Loucy (cell line): ENCODE measurements around the gene PHOX2B.

Experiments used
- H2AFZ ChIP-seq: fragments of 200-600 bp; sonication (generic); 2 replicates; pipeline ENCODE4 v1.6.0; 2016; ENCODE audit warnings: antibody characterized with exemption, mild to moderate bottlenecking, low read length, moderate library complexity
- H3F3A ChIP-seq: fragments of 200-600 bp; 2 replicates; pipeline ENCODE4 v1.6.0; 2016; ENCODE audit warnings: antibody characterized with exemption, low read depth, mild to moderate bottlenecking
- H3K27me3 ChIP-seq: fragments of 200-600 bp; sonication (generic); 2 replicates; pipeline ENCODE4 v1.6.1; 2014; ENCODE audit warnings: low read length, mild to moderate bottlenecking; ENCODE audit not compliant: insufficient read depth, poor library complexity, severe bottlenecking
- H3K36me3 ChIP-seq: fragments of 200-600 bp; sonication (generic); 2 replicates; pipeline ENCODE4 v1.6.1; 2016; ENCODE audit warnings: low read length; ENCODE audit not compliant: insufficient read depth
- H3K4me1 ChIP-seq: fragments of 200-600 bp; sonication (generic); 2 replicates; pipeline ENCODE4 v1.5.1; 2014; ENCODE audit warnings: low read length, mild to moderate bottlenecking; ENCODE audit not compliant: insufficient read depth, poor library complexity, severe bottlenecking
- H3K4me2 ChIP-seq: fragments of 200-600 bp; sonication (generic); 2 replicates; pipeline ENCODE4 v1.6.0; 2014; ENCODE audit warnings: antibody characterized with exemption, low read length, low read depth, mild to moderate bottlenecking; ENCODE audit not compliant: poor library complexity, severe bottlenecking
- H3K4me3 ChIP-seq: fragments of 200-600 bp; sonication (generic); 2 replicates; pipeline ENCODE4 v1.5.1; 2014; ENCODE audit warnings: low read length, mild to moderate bottlenecking, mixed read lengths; ENCODE audit not compliant: poor library complexity, severe bottlenecking
- H3K79me2 ChIP-seq: fragments of 200-600 bp; sonication (generic); 2 replicates; pipeline ENCODE4 v1.6.1; 2014; ENCODE audit warnings: low read length; ENCODE audit not compliant: insufficient read depth
- H3K9ac ChIP-seq: fragments of 200-600 bp; sonication (generic); 2 replicates; pipeline ENCODE4 v1.6.0; 2014; ENCODE audit warnings: mild to moderate bottlenecking, low read depth, low read length, moderate library complexity; ENCODE audit not compliant: poor library complexity, severe bottlenecking
- H3K9me2 ChIP-seq: fragments of 200-600 bp; sonication (generic); replicated peaks from 2 replicates; pipeline ENCODE4 v1.6.1; 2016; ENCODE audit warnings: low read depth, low read length, mixed read lengths
- H3K9me3 ChIP-seq: fragments of 200-600 bp; sonication (generic); 2 replicates; pipeline ENCODE4 v1.6.1; 2014; ENCODE audit warnings: mild to moderate bottlenecking, antibody characterized with exemption, low read length, low read depth; ENCODE audit not compliant: insufficient read depth
- H4K20me1 ChIP-seq: fragments of 200-600 bp; sonication (generic); 2 replicates; pipeline ENCODE4 v1.6.0; 2014; ENCODE audit warnings: antibody characterized with exemption, low read length, mild to moderate bottlenecking; ENCODE audit not compliant: insufficient read depth, poor library complexity, severe bottlenecking
- CTCF ChIP-seq: fragments of 200-600 bp; sonication (generic); conservative IDR thresholded peaks from 2 replicates; pipeline ENCODE4 v1.5.1; 2014; ENCODE audit warnings: mild to moderate bottlenecking, antibody characterized with exemption, low read length
- EZH2phosphoT487 ChIP-seq: fragments of 200-600 bp; IDR thresholded peaks from 2 replicates; pipeline ENCODE4 v1.6.1; 2018; ENCODE audit warnings: antibody characterized with exemption, mild to moderate bottlenecking, moderate library complexity, borderline replicate concordance

The PHOX2B gene

DNA sequence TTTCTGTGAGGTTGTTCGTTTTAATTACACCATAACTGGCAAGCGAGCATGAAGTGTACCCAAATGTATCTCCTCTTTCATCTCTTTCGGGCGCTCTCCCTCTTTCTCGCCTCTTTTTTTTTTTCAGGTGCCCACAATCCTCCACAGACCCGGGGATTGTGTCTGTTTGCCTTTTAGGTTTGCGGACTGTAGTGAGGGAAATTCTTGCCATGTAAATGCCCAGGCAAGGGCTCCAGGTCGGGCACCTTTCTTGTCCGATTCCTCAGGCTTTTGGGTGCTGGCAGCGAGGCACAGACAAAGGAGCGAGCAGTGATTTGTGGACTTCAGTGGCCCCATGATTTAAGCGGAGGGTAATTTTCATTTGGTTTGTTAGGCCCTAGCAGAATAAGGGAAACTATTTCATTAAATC is 1.1 kb upstream of the PHOX2B start:
- Histone ChIP-seq H3K79me2 (no peaks in the 10 kb centered on the region), H4K20me1 (no peaks in the 10 kb centered on the region), H2AFZ (no peak overlapping the region), H3K27me3 (no peaks in the 10 kb centered on the region), H3K36me3 (no peaks in the 10 kb centered on the region), H3K9me2 (no peaks in the 10 kb centered on the region), H3K9ac (no peak overlapping the region), H3K4me3 (no peak overlapping the region), H3F3A (no peaks in the 10 kb centered on the region), H3K4me2 (no peak overlapping the region), H3K4me1 (no peaks in the 10 kb centered on the region), H3K9me3 (no peaks in the 10 kb centered on the region)
- no peak for TF ChIP-seq CTCF
- no peak for TF ChIP-seq EZH2phosphoT487

DNA sequence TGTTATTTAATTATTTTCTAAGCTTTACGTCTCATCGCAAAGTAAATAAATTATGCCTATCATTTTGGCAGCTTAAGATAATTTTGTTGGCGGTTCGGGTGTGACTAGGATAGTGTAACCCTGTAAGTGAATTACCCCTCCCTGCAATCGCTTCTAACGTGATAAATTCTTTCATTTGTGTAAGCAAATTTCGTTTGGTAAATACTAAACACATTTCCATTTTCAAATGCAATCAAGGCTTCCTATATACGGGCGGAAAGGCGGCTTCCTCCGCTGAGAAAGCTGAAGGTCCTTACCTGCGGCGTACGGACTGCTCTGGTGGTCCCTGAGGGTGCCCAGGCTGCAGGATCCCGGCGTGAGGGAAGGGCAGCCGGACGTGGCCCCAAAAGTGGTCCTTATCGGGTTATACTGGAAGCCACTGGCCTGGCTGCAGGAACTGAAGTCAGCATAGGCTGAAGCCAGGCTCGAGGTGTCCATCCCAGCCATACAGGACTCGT is 403 bp downstream of the PHOX2B start:
- no peak overlapping the region for H2AFZ ChIP-seq
- H3K9me2 ChIP-seq: no peaks in the 10 kb centered on the region
- no peak for TF ChIP-seq EZH2phosphoT487
- TF ChIP-seq CTCF: no peak
- H3K36me3 ChIP-seq: no peaks in the 10 kb centered on the region
- no peaks in the 10 kb centered on the region for H3F3A ChIP-seq
- peaks cover 5% of the 10 kb centered on the region; the same call in 1 of the 2 replicates for H3K9me3 ChIP-seq
- H3K4me3 ChIP-seq: no peak overlapping the region
- no peaks in the 10 kb centered on the region for H3K4me1 ChIP-seq
- no peaks in the 10 kb centered on the region for H3K27me3 ChIP-seq
- no peaks in the 10 kb centered on the region for H4K20me1 ChIP-seq
- no peaks in the 10 kb centered on the region for H3K79me2 ChIP-seq
- no peak overlapping the region for H3K9ac ChIP-seq
- H3K4me2 ChIP-seq: no peak overlapping the region

DNA sequence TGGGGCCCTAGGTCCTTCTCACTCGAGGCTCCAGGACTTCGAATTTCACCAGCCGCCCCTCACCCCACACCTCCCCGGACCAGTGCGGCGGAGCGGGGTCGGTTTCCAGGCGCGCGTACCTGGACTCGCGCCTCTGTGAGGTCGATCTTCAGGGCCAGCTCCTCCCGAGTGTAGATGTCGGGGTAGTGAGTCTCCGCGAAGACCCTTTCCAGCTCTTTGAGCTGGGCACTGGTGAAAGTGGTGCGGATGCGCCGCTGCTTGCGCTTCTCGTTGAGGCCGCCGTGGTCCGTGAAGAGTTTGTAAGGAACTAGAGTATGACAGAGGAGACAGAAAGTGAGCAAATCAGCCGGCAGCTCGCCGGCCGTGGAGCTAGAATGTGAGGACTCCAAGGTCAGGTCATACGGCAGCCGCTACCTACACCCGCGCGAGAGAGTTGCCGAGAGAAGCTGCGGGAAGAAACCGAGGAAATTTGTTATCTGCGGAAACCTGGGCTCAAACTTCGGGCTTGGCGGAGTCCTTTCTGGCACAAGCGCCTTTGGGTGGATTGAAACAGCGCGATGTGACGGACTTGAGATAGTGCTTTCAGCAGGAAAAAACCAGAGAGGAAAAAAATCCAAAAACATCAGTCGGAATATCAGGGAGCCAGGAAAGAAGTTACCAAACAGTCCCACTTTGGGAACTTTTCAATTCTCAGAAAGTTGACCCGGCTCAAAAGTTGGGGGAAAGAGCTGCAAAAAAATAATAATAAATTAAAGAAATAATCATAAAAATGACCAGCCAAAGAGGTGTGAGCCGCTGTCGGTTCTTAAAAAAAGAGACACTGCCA is 1.1 kb downstream of the PHOX2B start:
- Histone ChIP-seq H3K27me3 (no peaks in the 10 kb centered on the region), H3K4me2 (no peak overlapping the region), H3K9ac (no peak overlapping the region), H3K36me3 (no peaks in the 10 kb centered on the region), H3K4me3 (no peak overlapping the region), H3K9me3 (peaks cover 5% of the 10 kb centered on the region; the same call in 1 of the 2 replicates), H3K4me1 (no peaks in the 10 kb centered on the region), H4K20me1 (no peaks in the 10 kb centered on the region), H3K79me2 (no peaks in the 10 kb centered on the region), H2AFZ (no peak overlapping the region), H3K9me2 (no peaks in the 10 kb centered on the region), H3F3A (no peaks in the 10 kb centered on the region)
- TF ChIP-seq EZH2phosphoT487: no peak
